ENCODE measurements around the gene PSME1.

PSME1 gene

GRCh38 chr14:24129410-24129998, 6.5 kb upstream of the PSME1 start:
- no peak for DNase-seq (ENCODE audit: low read depth, low spot score)

- no peak for DNase-seq (ENCODE audit: low read depth, low spot score)
Measured at GRCh38 chr14:24130380-24130716, 5.6 kb upstream of the PSME1 start, which contains the start of gene FITM1. TSS of gene FITM1 (plus strand) at chr14:24130659. CDS start at chr14:24131564, 905 bp downstream.

GRCh38 chr14:24130717-24131548, 5.1 kb upstream of the PSME1 start:
- DNase-seq (ENCODE audit: low read depth, low spot score), result no peak

GRCh38 chr14:24131549-24131966, 4.4 kb upstream of the PSME1 start:
- no peak for DNase-seq (ENCODE audit: low read depth, low spot score)

GRCh38 chr14:24132061-24132685, 3.8 kb upstream of the PSME1 start:
- DNase-seq (ENCODE audit: low read depth, low spot score), result no peak

GRCh38 chr14:24132976-24133375, 3.0 kb upstream of the PSME1 start:
- DNase-seq (ENCODE audit: low read depth, low spot score), result no peak

GRCh38 chr14:24133735-24134134, 2.3 kb upstream of the PSME1 start:
- DNase-seq (ENCODE audit: low read depth, low spot score), result no peak

GRCh38 chr14:24135584-24135833, 485 bp upstream of the PSME1 start:
- no peak for DNase-seq (ENCODE audit: low read depth, low spot score)

GRCh38 chr14:24136684-24137528, 912 bp downstream of the PSME1 start:
- no peak for DNase-seq (ENCODE audit: low read depth, low spot score)

- DNase-seq (ENCODE audit: low read depth, low spot score), result no peak
Measured at GRCh38 chr14:24137529-24138395, 1.8 kb downstream of the PSME1 start.

GRCh38 chr14:24138396-24139271, 2.6 kb downstream of the PSME1 start:
- no peak for DNase-seq (ENCODE audit: low read depth, low spot score)

- no peak for DNase-seq (ENCODE audit: low read depth, low spot score)
Measured at GRCh38 chr14:24139272-24139934, 3.4 kb downstream of the PSME1 start.

GRCh38 chr14:24141097-24141880, 5.3 kb downstream of the PSME1 start, which contains the start of gene EMC9:
TSS of gene EMC9 (minus strand) at chr14:24141591. CDS start at chr14:24141304, 287 bp downstream.
- DNase-seq (ENCODE audit: low read depth, low spot score), result peak; percentile 98

- no peak for DNase-seq (ENCODE audit: low read depth, low spot score)
Measured at GRCh38 chr14:24143511-24143910, 7.5 kb downstream of the PSME1 start.

GRCh38 chr14:24144451-24144850, 8.5 kb downstream of the PSME1 start:
- no peak for DNase-seq (ENCODE audit: low read depth, low spot score)

GRCh38 chr14:24145219-24145618, 9.2 kb downstream of the PSME1 start:
- no peak for DNase-seq (ENCODE audit: low read depth, low spot score)

GRCh38 chr14:24145690-24146452, 9.9 kb downstream of the PSME1 start:
- DNase-seq (ENCODE audit: low read depth, low spot score), result peak; percentile 21

- peak; percentile 90 for DNase-seq (ENCODE audit: low read depth, low spot score)
Measured at GRCh38 chr14:24146453-24146977, 10.5 kb downstream of the PSME1 start, which contains the start of gene PSME2. TSS of gene PSME2 (minus strand) at chr14:24146610. CDS start at chr14:24146581, 29 bp downstream.
